Activated naive CD4-positive, alpha-beta T cell treated with anti-CD3 and anti-CD28 coated beads, Interleukin-2, amount 10 ng/mL, durations not matched to agents 7 days and 5 days (primary cell): Measurements from ENCODE around the gene C20orf96.

Experiments
- CTCF ChIA-PET: fragments of 350-600 bp; sonication (Branson Sonifier 250); formaldehyde crosslinking; loops from one replicate; lab custom pipeline; 2021; ENCODE audit warnings: antibody characterized with exemption; lab: Charles Lee
- DNase-seq: peaks from one replicate; pipeline ENCODE4 v3.0.0-alpha.2; 2020
- H3K27ac Mint-ChIP-seq: one replicate; pipeline ENCODE4 v1.8.0; 2021; ENCODE audit warnings: mild to moderate bottlenecking, moderate library complexity, mixed read lengths
- H3K27me3 Mint-ChIP-seq: one replicate; pipeline ENCODE4 v1.8.0; 2021; ENCODE audit warnings: mild to moderate bottlenecking, mixed read lengths
- H3K36me3 Mint-ChIP-seq: one replicate; pipeline ENCODE4 v1.8.0; 2021; ENCODE audit warnings: mixed read lengths
- H3K4me1 Mint-ChIP-seq: one replicate; pipeline ENCODE4 v1.8.0; 2021; ENCODE audit warnings: mixed read lengths
- H3K4me3 Mint-ChIP-seq: one replicate; pipeline ENCODE4 v1.8.0; 2021; ENCODE audit warnings: mild to moderate bottlenecking, moderate library complexity, mixed read lengths
- H3K9me3 Mint-ChIP-seq: one replicate; pipeline ENCODE4 v1.8.0; 2021; ENCODE audit warnings: mixed read lengths

Gene C20orf96

DNA sequence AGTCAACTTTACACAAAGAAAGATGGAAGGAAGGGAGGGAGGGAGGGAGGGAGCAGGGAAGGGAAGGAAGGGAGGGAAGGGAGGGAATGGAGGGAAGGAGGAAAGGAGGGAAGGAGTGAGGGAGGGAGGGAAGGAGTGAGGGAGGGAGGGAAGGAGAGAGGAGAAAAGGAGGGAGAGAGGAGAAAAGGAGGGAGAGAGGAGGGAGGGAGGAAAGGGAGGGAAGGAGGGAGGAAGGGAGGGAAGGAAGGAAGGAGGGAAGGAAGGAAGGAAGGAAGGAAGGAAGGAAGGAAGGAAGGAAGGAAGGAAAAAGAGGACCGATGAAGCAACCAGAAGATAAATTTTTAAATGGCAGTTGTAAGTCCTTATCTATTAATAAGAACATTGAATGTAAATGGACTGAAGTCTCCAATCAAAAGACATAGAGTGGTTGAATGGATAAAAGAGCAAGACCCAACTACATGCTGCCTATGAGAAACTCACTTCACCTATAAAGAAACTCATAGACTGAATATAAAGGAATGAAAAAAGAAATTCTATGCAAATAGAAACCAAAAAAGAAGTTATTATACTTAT, 69.2 kb downstream of the C20orf96 start:
- Mint-ChIP-seq H3K9me3 (peaks cover 3% of the 10 kb centered on the region), H3K36me3 (no peaks in the 10 kb centered on the region), H3K27ac (no peak overlapping the region), H3K4me1 (peaks cover 5% of the 10 kb centered on the region), H3K4me3 (no peak overlapping the region), H3K27me3 (peaks cover 6% of the 10 kb centered on the region)
- no peak for DNase-seq
- CTCF ChIA-PET, result no interaction called here
